Muscle layer of duodenum (tissue), 2 donors: ENCODE data around the gene MPEG1.

ENCODE experiments used
- H3K27ac ChIP-seq: one replicate; pipeline ENCODE4 v1.7.0; 2013; ENCODE audit warnings: mild to moderate bottlenecking, low read length
- H3K27me3 ChIP-seq: one replicate; pipeline ENCODE4 v1.7.0; 2013; ENCODE audit warnings: low read depth, mild to moderate bottlenecking, control low read depth, low read length
- H3K36me3 ChIP-seq, 2 donors: one replicate each; pipeline ENCODE4 v1.7.0; 2013; ENCODE audit warnings: low read length in 2 of 2, control low read depth in 1 of 2, mild to moderate bottlenecking in 1 of 2; ENCODE audit not compliant: insufficient read depth in 2 of 2, control insufficient read depth in 1 of 2
- H3K4me1 ChIP-seq, 2 donors: one replicate each; pipeline ENCODE4 v1.7.0; 2013; ENCODE audit warnings: low read length in 2 of 2, mild to moderate bottlenecking in 2 of 2, control low read depth in 1 of 2, moderate library complexity in 1 of 2; ENCODE audit not compliant: insufficient read depth in 2 of 2, control insufficient read depth in 1 of 2
- H3K4me3 ChIP-seq, 2 donors: one replicate each; pipeline ENCODE4 v1.7.0; 2013; ENCODE audit warnings: low read length in 2 of 2, low read depth in 1 of 2, mild to moderate bottlenecking in 1 of 2
- H3K9me3 ChIP-seq, 2 donors: one replicate each; pipeline ENCODE4 v1.7.0; 2013; ENCODE audit warnings: low read length in 2 of 2, control low read depth in 1 of 2, mild to moderate bottlenecking in 1 of 2; ENCODE audit not compliant: control insufficient read depth in 1 of 2
- donor health status: healthy.

The MPEG1 gene

DNA sequence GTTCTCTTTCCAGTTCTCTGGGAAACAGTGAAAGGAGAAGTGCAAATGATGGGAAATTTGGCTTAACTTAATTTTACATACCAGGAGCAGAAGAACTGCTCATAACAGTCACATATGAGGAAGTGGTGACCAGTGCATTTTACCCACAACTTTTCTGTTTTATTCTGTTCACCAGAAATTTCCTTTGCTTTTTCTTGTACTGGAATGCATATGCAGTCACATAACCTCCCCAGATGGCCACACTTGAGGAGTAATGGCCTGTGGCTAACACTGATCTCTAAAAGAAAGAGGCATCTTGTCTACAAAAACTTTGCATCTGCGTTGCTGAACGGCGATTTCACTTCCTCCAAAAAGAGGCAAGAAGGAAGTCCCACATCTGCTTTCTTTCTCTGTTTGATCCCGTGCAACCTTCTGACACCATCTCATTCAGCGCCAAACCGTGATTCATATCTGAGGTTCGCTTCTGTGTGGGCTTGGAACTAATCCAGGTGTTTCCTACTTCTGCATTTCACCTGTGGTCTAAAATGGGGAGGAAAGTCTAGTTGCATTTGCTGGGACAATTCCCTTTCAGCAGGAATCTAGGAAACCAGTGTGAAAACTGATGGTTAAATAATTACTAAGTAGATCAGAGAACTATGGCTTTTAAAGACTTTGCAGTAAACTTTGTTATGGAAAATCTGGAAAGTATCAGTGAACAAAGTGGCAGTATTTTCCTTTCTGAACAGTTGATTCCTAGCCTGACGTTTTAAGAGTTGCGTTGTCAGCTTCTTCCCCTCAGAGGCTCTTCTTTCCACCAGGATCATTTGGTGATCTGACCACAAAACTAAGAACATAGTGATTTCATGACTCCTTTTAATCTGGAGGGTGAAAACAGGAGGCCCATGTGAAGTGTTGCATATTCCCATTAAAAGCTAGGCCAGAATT is 4.2 kb upstream of the MPEG1 start:
- Histone ChIP-seq H3K36me3 (no peaks in the 10 kb centered on the region), H3K27me3 (no peaks in the 10 kb centered on the region), H3K4me1 (no peaks in the 10 kb centered on the region), H3K4me3 (no peak overlapping the region), H3K9me3 (no peaks in the 10 kb centered on the region), H3K27ac (peak overlapping the region; percentile 64)

DNA sequence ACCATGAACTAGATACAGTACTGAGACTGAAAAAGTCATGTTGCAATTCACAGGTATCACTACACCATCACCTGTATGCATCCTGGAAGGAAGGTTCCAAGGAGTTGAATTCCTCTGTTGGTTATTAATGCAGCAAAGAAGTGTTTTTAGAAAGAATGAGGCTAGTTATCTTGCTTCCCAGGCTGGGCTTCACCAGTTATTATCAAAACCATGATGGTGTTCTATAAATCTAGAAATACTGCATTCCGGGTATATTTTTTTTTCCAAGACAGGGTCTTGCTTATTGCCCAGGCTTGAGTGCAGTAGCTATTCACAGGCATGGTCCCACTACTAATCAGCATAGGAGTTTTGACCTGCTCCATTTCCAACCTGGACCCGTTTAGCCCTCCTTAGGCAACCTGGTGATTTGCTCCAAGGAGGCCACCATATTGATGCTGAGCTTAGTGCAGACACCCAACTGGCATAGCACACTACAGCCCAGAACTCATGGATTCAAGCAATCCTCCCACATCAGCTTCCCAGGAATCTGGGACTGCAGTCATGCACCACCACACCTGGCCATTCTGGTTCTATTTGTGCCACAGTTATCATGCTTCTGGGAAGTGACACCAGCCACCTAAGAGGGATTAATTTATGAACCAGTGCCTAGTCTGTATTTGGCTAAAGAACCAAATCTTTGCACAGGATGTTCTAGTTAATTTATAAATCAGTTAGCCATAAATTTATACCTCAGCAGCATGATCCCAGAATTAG is 1.6 kb upstream of the MPEG1 start:
- Histone ChIP-seq H3K9me3 (no peaks in the 10 kb centered on the region), H3K4me1 (no peaks in the 10 kb centered on the region), H3K36me3 (no peaks in the 10 kb centered on the region), H3K27ac (no peak overlapping the region), H3K4me3 (no peak overlapping the region), H3K27me3 (no peaks in the 10 kb centered on the region)

DNA sequence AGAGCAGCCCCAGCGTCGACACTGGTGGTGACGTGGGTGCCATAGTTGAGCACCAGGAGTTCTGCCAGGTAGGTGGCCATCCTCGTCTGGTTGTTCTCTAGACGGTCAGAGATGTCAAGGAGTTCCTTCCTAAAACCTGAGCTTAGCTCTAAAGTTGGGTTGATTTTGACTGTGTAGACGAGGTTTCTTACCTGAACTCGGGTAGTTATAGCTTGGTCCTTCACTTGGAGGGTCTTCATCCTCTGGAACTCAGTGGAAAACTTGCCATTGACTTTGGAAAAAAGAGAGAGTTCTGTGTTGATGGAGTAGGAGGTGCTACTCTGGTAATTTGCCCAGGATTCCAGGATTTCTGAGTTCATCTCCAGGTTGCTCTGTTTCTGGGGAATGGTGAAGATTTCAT is 505 bp downstream of the MPEG1 start:
- Histone ChIP-seq H3K36me3 (no peaks in the 10 kb centered on the region), H3K4me3 (peak overlapping the region; percentile 11 to 45), H3K27ac (peak overlapping the region; percentile 40), H3K27me3 (no peaks in the 10 kb centered on the region), H3K4me1 (peaks cover 0 to 14% of the 10 kb centered on the region in 2 donors), H3K9me3 (no peaks in the 10 kb centered on the region)

DNA sequence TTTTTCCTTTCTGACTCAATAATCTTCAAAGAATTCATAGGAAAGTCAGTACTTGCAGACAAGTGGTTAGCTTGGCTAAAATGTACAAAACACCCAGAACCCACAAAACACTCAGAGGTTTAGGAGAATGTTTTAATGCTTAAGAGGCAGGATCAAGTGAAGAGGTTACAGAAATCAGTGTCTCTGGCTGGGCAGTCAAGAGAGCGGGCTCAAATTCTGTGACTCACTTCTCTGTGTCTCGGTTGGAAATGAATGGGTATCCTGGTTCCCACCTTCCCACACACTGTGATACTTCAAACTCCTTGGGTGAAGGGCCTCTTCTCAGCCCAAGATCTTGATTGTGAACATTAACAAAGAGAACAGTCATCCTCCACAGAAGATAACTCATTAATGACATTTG is 3.8 kb downstream of the MPEG1 start:
- Histone ChIP-seq H3K27ac (no peak overlapping the region), H3K4me3 (peak overlapping the region; percentile 11 to 52), H3K9me3 (no peaks in the 10 kb centered on the region), H3K27me3 (no peaks in the 10 kb centered on the region), H3K36me3 (peaks cover 13% of the 10 kb centered on the region in 2 donors), H3K4me1 (peaks cover 0 to 14% of the 10 kb centered on the region in 2 donors)

DNA sequence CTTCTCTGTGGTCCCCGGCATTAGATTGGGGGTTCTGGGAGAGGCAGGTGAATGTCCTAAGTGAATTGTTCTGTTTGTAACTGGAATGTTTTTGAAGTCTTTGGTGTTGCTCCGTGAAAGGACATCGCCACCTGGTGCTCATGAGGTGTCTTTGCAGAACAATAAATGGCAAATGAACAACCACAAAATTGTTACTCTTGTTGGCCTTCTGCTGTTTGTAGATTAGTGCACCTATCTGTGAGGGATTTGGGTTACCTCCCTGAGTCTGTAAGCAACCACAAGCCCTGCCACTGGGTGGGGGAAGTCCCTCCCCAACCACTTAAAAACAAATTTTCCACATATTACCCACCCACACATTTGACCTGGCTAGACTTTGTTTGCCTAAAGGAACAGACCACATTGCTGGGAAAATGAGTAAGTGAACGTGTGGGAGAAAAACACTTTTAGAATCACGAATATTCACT is 4.7 kb downstream of the MPEG1 start:
- H3K27me3 ChIP-seq, result no peaks in the 10 kb centered on the region
- peaks cover 13 to 18% of the 10 kb centered on the region in 2 donors for H3K36me3 ChIP-seq
- H3K4me1 ChIP-seq, result peaks cover 0 to 14% of the 10 kb centered on the region in 2 donors
- peak overlapping the region; percentile 13 to 26 for H3K4me3 ChIP-seq
- no peak overlapping the region for H3K27ac ChIP-seq
- H3K9me3 ChIP-seq, result no peaks in the 10 kb centered on the region

DNA sequence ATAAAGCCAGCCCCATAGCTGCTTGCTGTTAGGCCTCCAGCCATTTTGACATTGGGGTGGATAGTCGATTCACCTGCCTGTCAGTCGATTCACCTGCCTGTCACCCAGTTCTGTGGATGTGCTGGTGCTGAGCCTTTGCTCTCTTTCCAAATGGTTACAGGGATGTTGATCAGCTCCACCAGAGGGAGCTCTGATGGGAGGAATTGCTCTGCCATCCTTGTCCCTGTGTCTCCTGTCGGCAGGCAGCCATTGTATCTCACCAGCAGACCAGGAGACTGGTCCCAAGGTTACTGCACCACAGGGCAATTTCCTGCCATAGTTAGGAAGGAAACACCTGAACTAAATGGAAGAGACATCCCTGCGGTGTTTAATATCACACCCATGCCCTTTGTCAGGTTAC is 6.1 kb downstream of the MPEG1 start:
- peaks cover 0 to 14% of the 10 kb centered on the region in 2 donors for H3K4me1 ChIP-seq
- H3K4me3 ChIP-seq, result no peak overlapping the region
- H3K9me3 ChIP-seq, result no peaks in the 10 kb centered on the region
- H3K27ac ChIP-seq, result no peak overlapping the region
- peaks cover 13 to 25% of the 10 kb centered on the region in 2 donors for H3K36me3 ChIP-seq
- no peaks in the 10 kb centered on the region for H3K27me3 ChIP-seq

DNA sequence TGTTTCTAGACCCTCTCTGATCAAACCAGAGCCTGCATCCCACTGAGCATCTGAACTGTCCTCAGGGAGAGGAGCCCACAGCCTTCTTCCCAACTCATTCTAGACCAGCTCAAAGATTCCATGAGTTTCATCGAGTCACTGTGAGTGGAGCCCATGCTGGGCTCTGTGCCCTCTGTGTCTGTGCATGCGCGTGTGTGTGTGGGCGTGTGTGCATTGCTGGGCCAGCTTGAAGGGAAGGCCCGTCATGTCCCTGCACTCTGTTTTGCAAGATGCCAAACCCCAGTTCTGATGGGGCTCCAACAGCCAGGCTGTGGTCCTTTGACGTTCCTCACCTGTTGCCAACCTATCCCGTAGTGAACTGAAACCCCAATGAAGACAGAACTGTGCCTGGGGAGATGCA is 7.1 kb downstream of the MPEG1 start:
- peaks cover 13 to 25% of the 10 kb centered on the region in 2 donors for H3K36me3 ChIP-seq
- peaks cover 0 to 14% of the 10 kb centered on the region in 2 donors for H3K4me1 ChIP-seq

DNA sequence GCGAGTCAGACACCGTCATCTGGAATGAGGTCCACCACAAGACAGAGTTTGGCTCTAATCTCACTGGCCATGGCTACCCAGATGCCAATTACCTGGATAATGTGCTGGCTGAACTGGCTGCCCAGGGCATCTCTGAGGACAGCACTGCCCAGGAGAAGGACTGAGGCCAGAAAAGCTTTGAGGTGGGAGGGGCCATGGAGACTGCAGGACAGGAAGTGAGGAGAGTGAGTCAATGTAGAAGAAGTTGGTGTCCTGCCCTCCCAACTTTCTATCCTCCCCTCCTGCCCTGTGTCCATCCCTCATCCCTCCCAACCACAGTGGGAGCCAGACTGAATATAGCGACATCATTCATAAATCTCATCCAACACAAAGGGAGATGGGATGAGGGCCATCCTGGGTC is 8.0 kb downstream of the MPEG1 start:
- H3K27ac ChIP-seq, result no peak overlapping the region
- H3K27me3 ChIP-seq, result no peaks in the 10 kb centered on the region
- H3K4me3 ChIP-seq, result no peak overlapping the region
- H3K36me3 ChIP-seq, result peaks cover 13 to 25% of the 10 kb centered on the region in 2 donors
- H3K9me3 ChIP-seq, result no peaks in the 10 kb centered on the region
- peaks cover 0 to 14% of the 10 kb centered on the region in 2 donors for H3K4me1 ChIP-seq

More for the DNA sequence above, 7.1 kb downstream of the MPEG1 start:
- Histone ChIP-seq H3K27me3 (no peaks in the 10 kb centered on the region), H3K4me3 (no peak overlapping the region), H3K27ac (no peak overlapping the region), H3K9me3 (no peaks in the 10 kb centered on the region)

DNA sequence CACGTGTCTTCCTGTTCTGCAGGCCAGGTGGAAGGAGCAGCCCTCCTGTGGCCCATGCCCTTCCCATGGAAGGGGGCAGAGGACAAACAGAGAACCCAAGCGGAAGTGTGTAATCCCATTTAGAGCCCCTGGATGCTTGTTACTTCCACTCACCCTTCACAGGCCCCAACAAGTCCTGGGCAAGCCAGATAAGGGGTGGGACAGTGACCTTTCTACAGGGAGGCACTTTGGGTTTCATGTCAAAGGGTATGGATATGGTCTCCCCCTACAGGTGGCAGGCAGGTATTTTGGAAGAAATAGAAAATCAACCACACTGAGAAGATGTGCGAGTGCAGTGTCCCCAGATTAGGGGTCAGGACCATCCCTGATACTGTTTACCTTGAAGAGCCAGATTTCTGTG is 11.4 kb downstream of the MPEG1 start:
- Histone ChIP-seq H3K4me1 (peaks cover 0 to 6% of the 10 kb centered on the region in 2 donors), H3K36me3 (peaks cover 18 to 25% of the 10 kb centered on the region in 2 donors), H3K9me3 (no peaks in the 10 kb centered on the region), H3K27me3 (no peaks in the 10 kb centered on the region), H3K27ac (no peak overlapping the region), H3K4me3 (no peak overlapping the region)

DNA sequence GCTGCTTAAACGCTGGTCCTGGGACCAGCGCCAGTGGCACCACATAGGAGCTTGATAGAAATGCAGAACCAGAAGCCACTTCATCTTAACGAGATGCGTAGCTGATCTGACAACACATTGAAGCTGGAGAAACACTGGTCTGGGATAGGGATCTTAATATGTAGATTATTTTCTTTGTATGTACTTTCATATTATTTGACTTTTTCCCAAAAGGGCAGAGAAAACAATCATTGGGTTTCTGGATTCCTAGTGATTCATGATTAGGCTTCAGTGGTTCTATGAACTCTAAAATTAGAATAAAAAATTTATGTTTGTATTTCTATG is 12.3 kb downstream of the MPEG1 start:
- H3K27ac ChIP-seq, result no peak overlapping the region
- H3K9me3 ChIP-seq, result no peaks in the 10 kb centered on the region
- H3K27me3 ChIP-seq, result no peaks in the 10 kb centered on the region
- H3K4me3 ChIP-seq, result no peak overlapping the region
- peaks cover 16 to 21% of the 10 kb centered on the region in 2 donors for H3K36me3 ChIP-seq
- H3K4me1 ChIP-seq, result peaks cover 0 to 6% of the 10 kb centered on the region in 2 donors
